ENCODE results near the gene CCNE1. TPM values are rescaled to one million over a fixed set of nuclear protein-coding genes. Genes with fewer than 3 reads are reported as not detected.

The CCNE1 gene
- total RNA-seq: 13.7 to 14.9 TPM (median 14.7 TPM) in 3 replicates

GRCh38 chr19:29811125-29812079, at the start of gene CCNE1:
Gene CCNE1 (plus strand): TSS chr19:29811991. CDS start chr19:29812556, 565 bp downstream.
- peaks cover 13% of the 10 kb centered on the region for H3K4me1 Mint-ChIP-seq
- no peaks in the 10 kb centered on the region for H3K36me3 Mint-ChIP-seq
- peak within 1 kb of the TSS; percentile 86 for H3K27ac Mint-ChIP-seq
- no peak for TF ChIP-seq CTCF (IDR thresholded peaks at IDR 0.05; ENCODE audit: unreplicated experiment)
- peak; percentile 94 to 96 for DNase-seq (ENCODE audit: low spot score in 2 of 2, unreplicated experiment in 2 of 2)
- H3K27me3 Mint-ChIP-seq (ENCODE audit: low read depth): no peaks in the 10 kb centered on the region
- no peaks in the 10 kb centered on the region for H3K9me3 Mint-ChIP-seq
- peak within 1 kb of the TSS; percentile 77 for H3K4me3 Mint-ChIP-seq

DNA sequence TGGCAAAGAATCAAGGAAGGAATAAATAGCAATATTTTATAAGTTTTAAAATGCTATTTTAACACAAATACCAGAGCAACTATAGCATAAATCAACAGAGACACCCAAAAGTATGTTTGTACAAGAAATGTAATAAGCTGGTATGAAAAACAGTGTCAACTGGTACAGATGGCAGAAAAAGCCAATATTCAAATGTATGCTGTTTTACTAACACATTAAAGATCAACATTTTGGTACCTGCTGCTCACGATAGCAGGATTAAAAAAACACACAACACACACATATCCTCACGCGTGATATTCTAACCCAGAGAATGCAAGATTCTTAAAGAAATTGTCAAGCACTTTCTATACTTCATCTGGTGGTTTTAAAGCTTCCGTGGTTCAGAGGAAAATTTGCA, 48.6 kb upstream of the CCNE1 start:
- no peak for TF ChIP-seq CTCF (IDR thresholded peaks at IDR 0.05; ENCODE audit: unreplicated experiment)
- Mint-ChIP-seq H3K9me3 (no peaks in the 10 kb centered on the region), H3K27ac (no peak overlapping the region), H3K36me3 (no peaks in the 10 kb centered on the region), H3K4me1 (no peaks in the 10 kb centered on the region), H3K27me3 (ENCODE audit: low read depth) (peaks cover 20% of the 10 kb centered on the region), H3K4me3 (no peak overlapping the region)
- DNase-seq (ENCODE audit: low spot score in 2 of 2, unreplicated experiment in 2 of 2): no peak

DNA sequence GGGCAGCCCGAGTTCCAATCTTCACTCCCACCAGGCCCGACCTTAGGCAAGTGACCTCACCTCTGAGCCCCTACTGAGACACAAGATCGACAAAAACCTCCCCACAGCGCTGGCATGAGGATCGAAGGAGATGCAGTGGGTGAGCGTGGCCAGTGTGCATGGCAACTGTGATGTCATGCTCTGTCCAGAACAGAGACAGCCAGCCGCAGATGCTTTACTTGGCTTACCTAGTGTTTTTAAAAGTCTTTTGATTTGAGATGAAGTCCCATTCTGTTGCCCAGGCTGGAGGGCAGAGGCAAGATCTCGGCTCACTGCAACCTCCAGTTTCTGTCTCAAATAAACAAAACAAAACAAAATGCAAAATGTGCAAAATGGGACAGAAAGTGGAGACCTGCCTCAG, 47.4 kb upstream of the CCNE1 start:
- Mint-ChIP-seq H3K27ac (no peak overlapping the region), H3K4me3 (no peak overlapping the region), H3K36me3 (no peaks in the 10 kb centered on the region), H3K4me1 (no peaks in the 10 kb centered on the region), H3K9me3 (no peaks in the 10 kb centered on the region), H3K27me3 (ENCODE audit: low read depth) (peaks cover 20% of the 10 kb centered on the region)
- TF ChIP-seq CTCF (IDR thresholded peaks at IDR 0.05; ENCODE audit: unreplicated experiment): no peak
- DNase-seq (ENCODE audit: low spot score in 2 of 2, unreplicated experiment in 2 of 2): no peak

- no peak for DNase-seq (ENCODE audit: low spot score in 2 of 2, unreplicated experiment in 2 of 2)
- no peaks in the 10 kb centered on the region for H3K4me1 Mint-ChIP-seq
- H3K27me3 Mint-ChIP-seq (ENCODE audit: low read depth): peaks cover 20% of the 10 kb centered on the region
- H3K9me3 Mint-ChIP-seq: no peaks in the 10 kb centered on the region
- no peak overlapping the region for H3K27ac Mint-ChIP-seq
- no peak overlapping the region for H3K4me3 Mint-ChIP-seq
- no peak for TF ChIP-seq CTCF (IDR thresholded peaks at IDR 0.05; ENCODE audit: unreplicated experiment)
- no peaks in the 10 kb centered on the region for H3K36me3 Mint-ChIP-seq
Observed at GRCh38 chr19:29766100-29766499, 45.7 kb upstream of the CCNE1 start.

- no peak for DNase-seq (ENCODE audit: low spot score in 2 of 2, unreplicated experiment in 2 of 2)
- no peak overlapping the region for H3K27ac Mint-ChIP-seq
- peaks cover 17% of the 10 kb centered on the region for H3K27me3 Mint-ChIP-seq (ENCODE audit: low read depth)
- no peak overlapping the region for H3K4me3 Mint-ChIP-seq
- H3K36me3 Mint-ChIP-seq: no peaks in the 10 kb centered on the region
- H3K4me1 Mint-ChIP-seq: peaks cover 3% of the 10 kb centered on the region
- no peak for TF ChIP-seq CTCF (IDR thresholded peaks at IDR 0.05; ENCODE audit: unreplicated experiment)
- no peaks in the 10 kb centered on the region for H3K9me3 Mint-ChIP-seq
Observed at GRCh38 chr19:29767039-29767735, 44.6 kb upstream of the CCNE1 start.

All from mesothelial cell of epicardium (in vitro differentiated cells).